Activated T-cell treated with anti-CD3 and anti-CD28 coated beads for 4 hours (primary cell): ENCODE data around the gene ZNF491.
"Not testable (repeated sequence)": the region's sequence is repeated elsewhere in the genome, so short reads cannot be mapped to it uniquely, and the experiment has no call there.

Experiments
- DNase-seq: peaks from one replicate; pipeline ENCODE4 v3.0.0-alpha.2; 2020

The ZNF491 gene

DNA sequence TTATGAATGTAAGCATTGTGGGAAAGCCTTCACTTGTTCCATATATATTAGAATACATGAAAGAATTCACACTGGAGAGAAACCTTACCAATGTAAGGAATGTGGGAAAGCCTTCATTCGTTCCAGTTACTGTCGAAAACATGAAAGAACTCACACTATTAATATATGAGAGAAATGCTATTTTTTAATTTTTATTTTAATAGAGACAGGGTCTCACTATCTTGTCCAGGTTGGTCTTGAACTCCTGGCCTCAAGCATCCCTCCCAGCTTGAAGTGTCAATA, 8.7 kb downstream of the ZNF491 start:
- DNase-seq: no peak

- no peak for DNase-seq
These were observed 15.3 kb downstream of the ZNF491 start for GRCh38 chr19:11813703-11814028.

DNA sequence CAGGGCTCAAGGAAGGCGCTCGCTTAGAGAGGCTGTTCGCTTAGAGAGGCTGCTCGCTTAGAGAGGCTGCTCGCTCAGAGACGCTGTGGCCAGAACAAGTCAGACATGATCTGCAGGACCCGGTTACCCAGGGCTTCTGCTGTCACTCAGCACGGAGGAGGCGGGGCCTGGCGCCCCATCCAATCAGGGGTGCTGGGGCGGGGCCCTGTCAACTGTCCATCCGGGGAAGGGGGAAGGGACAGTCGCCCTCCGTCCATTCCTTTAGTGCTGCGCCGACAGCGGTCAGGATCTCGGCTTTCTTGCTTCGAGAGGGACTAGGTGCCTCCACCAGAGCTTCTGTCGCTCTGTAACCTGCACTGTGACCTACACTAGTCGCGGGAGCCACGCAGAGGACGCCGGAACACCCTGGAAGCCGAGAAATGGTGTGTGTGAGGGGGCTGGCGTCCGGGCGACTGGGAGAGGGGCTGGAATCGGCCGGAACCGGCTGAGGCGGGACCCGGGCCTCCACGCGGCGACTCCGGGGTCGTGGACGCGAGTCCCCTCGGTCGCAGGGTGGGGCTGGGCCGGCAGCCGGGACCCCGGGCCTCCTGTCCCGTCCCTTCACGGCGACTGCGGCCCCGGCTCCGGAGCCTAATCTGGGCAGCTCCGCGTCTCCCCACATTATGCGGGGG, 15.8 kb downstream of the ZNF491 start, which contains the start of gene ZNF440:
Gene ZNF440 (plus strand): TSS at position 245 of the 671 bp plus-strand sequence. CDS start 175 bp downstream, at position 420.
- DNase-seq: peak; percentile 75

DNA sequence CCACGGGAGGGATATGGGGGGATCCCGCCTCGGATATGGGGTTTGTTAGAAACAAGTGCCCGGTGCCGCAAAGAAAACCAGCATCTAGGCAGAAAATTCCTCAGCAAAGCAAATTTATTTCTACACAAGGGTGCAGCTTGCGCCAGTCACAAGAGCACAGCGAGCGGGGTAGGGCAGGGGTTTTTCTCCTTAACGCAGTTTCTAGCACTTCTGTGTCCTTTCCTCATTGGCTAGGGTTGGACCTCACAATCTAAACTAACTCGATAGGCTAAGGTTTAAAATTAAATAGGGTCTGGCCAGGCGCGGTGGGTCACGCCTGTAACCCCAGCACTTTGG, 16.3 kb downstream of the ZNF491 start:
- DNase-seq: no peak

DNA sequence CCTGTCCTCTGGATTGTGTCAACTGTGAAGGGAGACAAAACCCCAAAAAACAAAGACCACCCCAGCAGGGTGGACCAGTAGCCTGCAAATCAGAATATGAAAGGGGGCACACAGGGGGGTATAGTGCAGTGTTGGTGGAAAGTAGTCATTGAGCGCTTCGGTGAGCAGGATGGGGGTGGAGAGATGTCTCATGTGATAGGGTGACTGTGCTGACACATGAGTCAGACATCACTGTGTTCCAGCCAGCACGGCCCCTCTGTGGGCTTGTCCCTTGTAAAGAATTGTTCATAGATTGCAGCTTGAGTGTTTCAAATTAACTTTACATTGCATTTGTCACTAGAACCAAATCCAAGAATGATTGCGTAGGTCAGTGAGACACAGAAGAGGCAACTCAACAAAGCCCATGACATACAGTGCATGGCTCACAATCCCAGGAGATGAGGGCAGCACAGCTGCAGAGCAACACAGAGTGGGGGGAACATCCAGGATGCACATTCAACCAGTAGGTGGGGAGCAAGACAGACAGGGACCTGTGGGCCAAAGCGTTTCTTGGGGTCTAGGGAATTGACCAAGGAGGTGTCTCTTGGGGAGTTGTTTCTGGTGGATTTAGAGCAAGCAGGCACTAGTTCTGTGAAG, 23.3 kb downstream of the ZNF491 start:
- DNase-seq: no peak

DNA sequence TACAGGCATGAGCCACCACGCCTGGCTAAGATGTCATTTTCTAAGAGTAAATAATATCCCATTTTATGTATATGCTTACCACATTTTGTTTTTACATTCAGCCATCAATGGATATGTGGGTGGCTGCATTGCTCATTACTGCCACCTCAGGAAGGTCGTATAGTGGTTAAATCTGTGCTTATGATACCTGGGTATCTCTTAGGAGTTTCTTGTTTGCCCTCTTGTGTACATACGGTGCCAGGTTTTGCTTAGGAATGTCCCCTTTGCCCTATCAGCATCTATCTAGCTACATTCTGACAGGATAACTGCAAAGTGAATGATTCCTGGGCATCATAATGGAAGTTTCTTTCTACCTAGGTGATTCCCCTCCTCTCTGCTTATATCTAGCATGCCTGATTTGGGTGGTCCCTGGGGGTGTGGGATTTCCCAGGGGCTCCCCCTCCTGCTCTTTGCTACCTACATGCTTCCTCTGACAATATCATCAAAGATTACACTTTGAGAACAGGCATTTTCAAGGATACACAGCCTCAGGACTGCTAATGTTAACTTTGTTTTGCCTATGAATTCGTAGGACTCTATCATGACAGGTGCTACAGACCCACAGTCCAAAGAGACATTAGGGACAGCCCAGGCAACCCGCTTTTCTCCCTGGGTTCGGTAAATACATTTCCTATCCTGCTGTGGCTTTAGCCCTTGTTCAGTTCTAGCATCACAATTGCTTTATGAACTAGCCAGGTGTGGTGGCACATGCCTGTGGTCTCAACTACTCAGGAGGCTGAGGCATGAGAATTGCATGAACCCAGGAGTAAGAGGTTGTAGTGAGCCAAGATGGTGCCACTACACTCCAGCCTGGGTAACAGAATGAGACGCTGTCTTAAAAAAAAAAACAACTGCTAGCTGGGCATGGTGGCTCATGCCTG, 30.9 kb downstream of the ZNF491 start:
- DNase-seq: not testable (repeated sequence)

GRCh38 chr19:11832253-11832912, 34.1 kb downstream of the ZNF491 start:
- no peak for DNase-seq

- no peak for DNase-seq
These were observed 35.2 kb downstream of the ZNF491 start for GRCh38 chr19:11833541-11833940.

- not testable (repeated sequence) for DNase-seq
These were observed 37.3 kb downstream of the ZNF491 start for GRCh38 chr19:11835626-11836066.

DNA sequence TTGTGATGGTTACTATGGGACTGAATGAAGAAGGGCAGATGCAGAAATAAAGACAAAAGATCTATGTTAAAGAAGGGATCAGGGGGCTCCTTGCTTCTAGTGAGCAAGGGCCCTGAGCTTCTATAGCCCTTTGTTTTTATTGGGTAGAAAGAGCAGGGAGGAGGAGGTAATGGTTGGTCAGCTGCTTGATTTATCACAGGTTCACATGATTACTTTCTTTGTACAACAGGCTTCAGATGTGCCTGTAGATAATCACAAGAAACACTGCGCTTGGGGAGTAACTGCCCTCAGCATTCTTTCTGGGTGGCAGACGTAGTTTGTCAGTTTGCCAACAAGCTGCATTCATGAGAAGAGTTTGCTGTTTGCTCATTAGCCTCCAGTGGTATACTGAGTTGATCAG, 45.4 kb downstream of the ZNF491 start:
- no peak for DNase-seq

- DNase-seq: not testable (repeated sequence)
These were observed 49.3 kb downstream of the ZNF491 start for GRCh38 chr19:11847615-11848014.

GRCh38 chr19:11848200-11848593, 49.9 kb downstream of the ZNF491 start:
- no peak for DNase-seq

DNA sequence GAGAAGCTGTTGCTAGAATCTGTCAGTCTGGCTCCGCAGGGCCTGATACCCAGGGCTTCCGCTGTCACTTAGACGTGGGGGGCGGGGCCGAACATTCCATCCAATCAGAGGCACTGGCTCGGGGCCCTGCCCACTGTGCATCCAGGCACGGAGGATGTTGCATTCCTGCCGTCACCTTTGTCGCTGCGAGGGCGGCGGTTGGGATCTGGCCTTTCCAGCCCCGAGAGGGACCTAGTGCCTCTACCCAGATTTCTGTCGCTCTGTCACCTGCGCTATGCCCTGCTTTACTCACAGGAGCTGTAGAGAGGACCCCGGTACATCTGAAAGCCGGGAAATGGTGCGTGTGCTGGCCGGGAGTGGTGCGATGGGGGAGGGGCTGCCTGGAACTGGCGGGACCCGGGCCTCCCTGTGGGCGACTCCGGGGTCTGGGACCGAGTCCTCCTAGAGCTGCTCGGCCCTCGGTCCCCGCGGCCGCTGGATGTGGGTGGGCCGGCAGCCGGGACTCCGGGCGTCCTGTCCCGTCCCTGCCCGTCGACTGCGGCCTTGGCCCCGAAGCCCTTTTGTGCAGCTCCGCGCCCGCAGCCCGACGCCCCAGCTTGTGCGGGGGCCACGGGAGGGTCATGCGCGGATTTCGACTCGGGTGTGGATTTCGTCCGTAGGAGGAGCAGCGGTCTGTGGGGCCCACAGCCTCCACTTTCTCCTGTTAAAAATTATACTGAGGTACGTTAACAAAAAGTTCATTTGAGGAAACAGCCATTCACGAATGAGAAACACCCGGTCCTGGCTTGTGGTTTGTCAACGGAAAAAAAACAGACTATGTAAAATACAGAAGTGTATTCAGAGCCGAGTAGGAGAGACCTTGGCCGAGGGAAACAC, 50.5 kb downstream of the ZNF491 start, which contains the start of gene ZNF439:
Gene ZNF439 (plus strand): TSS at position 133 of the 876 bp plus-strand sequence. CDS start 142 bp downstream, at position 275.
- peak; percentile 83 for DNase-seq

GRCh38 chr19:11850289-11850688, 52.0 kb downstream of the ZNF491 start:
- not testable (repeated sequence) for DNase-seq

DNA sequence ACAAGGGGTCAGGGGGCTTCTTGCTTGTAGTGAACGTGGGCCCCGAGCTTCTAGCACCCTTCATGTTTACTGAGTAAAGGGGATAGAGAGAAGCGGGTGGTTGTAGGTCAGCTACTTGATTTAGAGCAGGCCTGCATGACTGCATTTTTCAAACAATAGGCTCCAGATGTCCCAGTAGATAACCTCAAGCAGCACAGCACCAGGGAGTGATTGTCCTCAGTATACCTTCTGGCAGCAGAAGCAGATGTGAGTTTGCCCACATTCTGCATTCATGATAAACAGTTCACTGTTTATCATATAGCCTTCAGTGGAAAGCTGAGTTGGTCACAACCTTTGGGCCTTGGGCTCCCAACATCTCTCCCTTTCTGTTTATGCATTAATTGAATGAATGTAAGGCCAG, 55.0 kb downstream of the ZNF491 start:
- no peak for DNase-seq

- no peak for DNase-seq
These were observed 58.4 kb downstream of the ZNF491 start for GRCh38 chr19:11856596-11857250.
